ENCODE data around the gene PODN.

GRCh38 chr1:53094533-53094919 lies 32.5 kb downstream of the PODN start:
- TF ChIP-seq CTCF (IDR thresholded peaks at IDR 0.05) (no peak), POLR2A (IDR thresholded peaks at IDR 0.05) (no peak)
